Right lobe of liver (tissue), 4 donors: ENCODE data around the gene SLC27A1.

Experiments
- CTCF ChIP-seq, 4 donors: fragments of 200-600 bp in 3 of 4; fragments of 450-650 bp in 1 of 4; IDR thresholded peaks; one replicate each; pipeline versions ENCODE4 v1.5.1 to v1.8.0; 2016 to 2022; ENCODE audit warnings: antibody characterized with exemption in 4 of 4, mild to moderate bottlenecking in 2 of 4
- POLR2A ChIP-seq: fragments of 450-650 bp; IDR thresholded peaks from one replicate; pipeline ENCODE4 v1.6.1; 2017; ENCODE audit warnings: antibody characterized with exemption, mild to moderate bottlenecking
- donor health status: DM: no; HTN: no; CAD: no.
- donor health status: DM: no; HTN: no; CAD: no.
- donor health status: DM: no; HTN: yes; CAD: no.

GRCh38 chr19:17500447-17501198 is 30.3 kb downstream of the SLC27A1 start:
- no peak for TF ChIP-seq POLR2A
- no peak for TF ChIP-seq CTCF (IDR thresholded peaks at IDR 0.05)
